ENCODE measurements around the gene PLEKHH1.
"Not testable (repeated sequence)": the region's sequence is repeated elsewhere in the genome, so short reads cannot be mapped to it uniquely, and the experiment has no call there.

PLEKHH1 gene

DNA sequence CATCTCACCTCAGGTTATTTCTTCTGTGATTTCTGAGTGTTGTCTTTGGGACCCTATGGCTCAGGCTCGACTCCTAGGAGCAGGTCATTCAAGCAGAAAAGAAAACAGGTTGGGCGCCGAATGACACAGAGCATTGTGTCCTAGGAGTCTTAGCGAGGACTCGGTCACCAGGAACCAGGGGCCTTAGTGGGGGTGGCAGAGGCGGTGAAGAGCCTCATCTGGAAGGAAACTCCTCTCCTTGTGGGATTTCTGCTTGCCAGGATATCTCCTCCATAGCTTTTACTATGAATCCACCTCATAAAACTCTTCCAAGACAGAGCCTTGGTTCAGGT, 630 bp downstream of the PLEKHH1 start:
- no peak for DNase-seq (ENCODE audit: low spot score)

DNA sequence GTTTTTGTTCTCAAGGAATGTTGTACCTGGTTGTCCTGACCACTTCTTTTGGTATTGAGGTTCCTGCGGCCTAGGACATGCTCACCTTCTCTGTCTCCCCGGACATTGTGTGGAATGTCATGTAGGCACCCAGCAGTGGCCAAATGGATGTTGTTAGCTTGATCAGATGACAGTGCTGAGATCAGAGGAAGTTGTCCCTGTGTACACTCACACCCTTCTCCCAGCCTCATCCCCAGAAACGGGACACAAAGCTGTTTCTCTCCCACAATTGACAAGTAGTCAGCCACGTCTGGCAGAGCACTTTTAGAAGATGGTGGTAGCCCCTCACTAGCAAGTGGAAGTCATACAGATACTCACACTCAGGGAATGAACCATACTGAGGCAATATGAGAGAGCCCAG, 3.0 kb downstream of the PLEKHH1 start:
- no peak for DNase-seq (ENCODE audit: low spot score)

DNA sequence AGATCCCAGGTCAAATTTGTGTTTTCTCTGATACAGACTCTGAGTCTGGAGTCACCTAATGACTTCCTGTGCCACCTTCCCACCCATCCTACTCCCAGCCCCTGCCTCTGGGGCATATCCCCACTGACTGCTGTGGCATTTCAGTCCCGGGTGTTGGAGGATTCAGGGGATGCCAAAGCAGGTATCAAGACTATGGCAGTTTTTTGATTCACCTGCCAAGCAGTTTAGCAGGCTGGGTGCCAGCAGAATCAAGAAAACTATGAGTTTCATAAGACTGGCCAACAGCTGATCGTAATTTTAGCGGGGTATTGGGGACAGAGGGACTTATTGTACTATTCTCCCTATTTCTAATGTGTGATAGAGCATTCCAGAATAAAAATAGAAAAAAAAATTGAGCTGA, 4.6 kb downstream of the PLEKHH1 start:
- no peak for DNase-seq (ENCODE audit: low spot score)

DNA sequence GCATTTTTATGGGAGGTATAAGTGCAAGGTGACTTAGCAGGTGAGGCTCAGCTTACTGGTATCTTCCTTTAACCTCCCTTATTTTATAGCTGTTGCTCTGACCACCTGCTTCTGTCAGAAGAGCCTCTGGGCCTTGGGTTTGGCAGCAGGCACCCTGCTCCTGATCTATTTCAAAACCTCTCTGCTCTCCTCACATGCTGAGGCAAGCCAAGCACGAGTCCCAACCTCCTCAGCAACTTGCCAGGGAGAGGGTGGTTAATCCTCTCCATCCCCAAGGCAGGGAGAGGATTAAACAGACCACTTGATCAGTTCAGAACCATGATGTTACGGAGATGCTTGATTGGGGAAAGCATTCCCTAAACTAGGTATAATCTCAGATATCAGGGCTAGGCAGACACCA, 5.4 kb downstream of the PLEKHH1 start:
- no peak for DNase-seq (ENCODE audit: low spot score)

DNA sequence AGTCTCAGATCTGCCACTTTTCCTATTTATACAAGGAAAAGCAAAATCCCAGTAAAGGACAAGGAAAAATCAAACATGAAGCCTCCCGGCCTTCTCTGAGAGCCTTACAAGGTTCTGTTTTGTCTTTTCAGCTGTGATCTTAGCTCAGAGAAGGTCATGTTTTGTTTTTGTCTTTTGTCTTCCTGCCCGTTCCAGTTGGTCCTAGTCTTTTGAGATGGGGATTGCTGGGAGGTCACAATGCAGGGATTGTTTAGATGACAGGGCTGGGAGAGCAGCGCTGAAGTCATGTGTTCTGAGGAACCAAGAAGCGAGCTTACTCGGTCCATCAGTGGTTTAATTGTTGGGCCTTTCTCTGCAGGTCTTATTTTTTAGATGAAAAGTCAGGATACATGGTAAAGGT, 6.0 kb downstream of the PLEKHH1 start:
- no peak for DNase-seq (ENCODE audit: low spot score)

DNA sequence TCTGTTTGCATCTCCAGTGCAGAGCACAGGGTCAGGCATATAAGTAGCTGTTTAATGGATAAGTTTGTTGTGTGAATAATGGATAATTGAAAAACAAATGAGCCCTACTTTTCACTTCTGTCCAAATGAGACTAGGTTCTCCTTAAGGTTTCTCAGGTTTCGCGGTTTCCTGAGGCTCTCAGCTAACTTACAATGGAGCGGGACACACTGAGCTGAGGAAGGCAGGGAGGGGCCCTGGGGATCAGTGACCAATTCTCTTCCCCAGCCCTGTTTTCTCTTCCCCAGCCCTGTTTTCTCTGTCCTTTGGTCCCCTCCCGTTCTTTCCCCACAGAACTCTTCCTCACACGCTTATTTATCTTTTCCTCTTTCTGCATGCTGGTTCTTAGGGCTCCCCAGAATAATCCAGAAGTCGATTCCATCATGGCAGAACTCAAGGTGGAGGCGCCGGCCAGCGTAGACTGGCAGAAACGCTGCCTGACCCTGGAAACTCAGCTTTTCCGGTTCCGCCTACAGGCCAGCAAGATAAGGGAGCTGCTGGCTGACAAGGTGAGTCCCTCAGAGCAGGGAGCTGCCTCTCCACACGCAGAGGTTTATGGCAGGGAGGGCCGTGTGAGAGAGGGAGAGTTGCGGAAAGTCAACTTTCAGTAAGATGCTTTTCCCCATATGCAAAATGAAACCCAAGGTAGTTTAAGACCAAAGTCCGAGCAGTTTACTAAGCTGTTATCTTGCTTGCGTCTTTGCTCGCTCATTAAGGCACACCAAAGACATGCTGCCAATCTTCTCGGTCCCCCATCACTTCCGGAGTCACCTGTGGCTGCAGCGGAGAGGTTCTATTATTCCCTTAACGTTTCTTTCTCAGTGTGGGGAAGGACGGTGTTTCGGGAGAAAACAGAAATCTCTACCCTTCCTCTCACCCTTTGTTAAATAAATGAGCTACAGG, 8.6 kb downstream of the PLEKHH1 start:
- no peak for DNase-seq (ENCODE audit: low spot score)

DNA sequence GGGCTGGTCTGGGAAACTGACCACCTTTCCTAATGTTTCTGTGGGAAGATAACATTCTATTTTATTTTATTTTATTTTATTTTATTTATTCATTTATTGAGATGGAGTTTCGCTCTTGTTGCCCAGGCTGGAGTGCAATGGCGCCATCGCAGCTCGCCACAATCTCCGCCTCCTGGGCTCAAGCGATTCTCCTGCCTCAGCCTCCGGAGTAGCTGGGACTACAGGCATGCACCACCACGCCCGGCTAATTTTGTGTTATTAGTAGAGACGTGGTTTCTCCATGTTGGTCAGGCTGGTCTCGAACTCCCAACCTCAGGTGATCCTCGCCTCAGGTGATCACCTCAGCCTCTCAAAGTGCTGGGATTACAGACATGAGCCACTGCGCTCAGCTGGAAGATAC, 9.5 kb downstream of the PLEKHH1 start:
- not testable (repeated sequence) for DNase-seq (ENCODE audit: low spot score)

DNA sequence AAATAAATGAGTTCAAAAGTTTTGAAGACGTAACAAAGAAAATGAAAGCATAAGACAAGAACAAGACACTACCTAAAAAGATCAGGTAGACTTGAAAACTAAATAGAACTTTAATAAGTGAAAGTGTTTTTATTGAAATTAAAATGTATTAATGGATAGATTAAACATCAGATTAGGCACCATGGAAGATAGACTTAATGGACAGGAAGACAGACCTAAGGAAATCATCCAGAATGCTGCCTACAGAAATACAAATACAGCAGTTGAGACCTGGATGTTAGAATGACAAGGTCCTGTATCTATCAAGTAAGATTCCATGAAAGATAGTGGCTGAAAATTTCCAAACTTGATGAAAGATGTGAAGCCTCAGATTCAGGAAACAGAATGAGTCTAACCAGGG, 11.5 kb downstream of the PLEKHH1 start:
- no peak for DNase-seq (ENCODE audit: low spot score)

DNA sequence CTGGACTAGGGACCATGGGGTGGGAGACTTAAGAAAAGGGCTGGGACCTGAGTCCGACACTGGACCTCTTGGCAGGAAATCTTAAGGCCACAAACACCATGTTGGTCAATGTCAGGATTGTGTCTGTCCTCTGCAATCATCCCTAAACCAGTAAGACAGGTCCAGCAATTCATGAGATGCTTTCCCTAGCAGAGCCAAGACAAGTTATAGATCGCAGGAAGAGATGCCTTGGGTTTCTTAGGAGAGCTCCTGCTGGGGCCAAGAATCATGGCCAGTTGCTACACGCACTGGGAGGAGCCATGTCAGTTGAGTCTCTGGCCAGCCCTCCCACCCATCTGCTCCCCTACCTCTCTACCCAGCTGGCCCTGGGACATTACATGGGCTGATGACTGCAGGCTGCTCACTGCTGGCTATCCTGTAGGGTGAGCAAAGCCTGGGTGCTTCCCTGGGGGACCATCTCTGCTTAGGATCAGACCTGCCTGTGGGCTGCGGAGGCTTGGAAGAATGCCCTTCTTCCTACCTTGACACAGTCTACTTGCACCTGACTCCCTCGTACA, 14.2 kb downstream of the PLEKHH1 start:
- no peak for DNase-seq (ENCODE audit: low spot score)

DNA sequence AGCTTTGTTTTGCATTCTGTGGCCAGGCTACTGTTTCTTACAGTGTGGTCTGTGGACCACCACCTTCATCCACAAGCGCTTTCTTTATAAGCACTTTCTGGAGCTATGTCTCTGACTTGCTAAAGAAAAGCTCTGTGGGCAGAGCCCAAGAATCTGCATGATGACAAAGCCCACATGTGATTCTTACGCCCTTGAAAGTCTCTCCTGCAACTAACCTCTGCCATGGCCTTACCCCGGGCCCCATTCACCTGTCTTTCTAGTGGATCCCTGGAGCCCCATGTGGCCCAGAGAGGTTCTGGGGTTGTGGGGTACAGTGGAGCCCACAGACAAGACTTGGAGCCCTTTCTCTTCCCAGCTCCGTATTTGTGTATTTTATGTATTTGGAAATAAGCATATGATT, 16.6 kb downstream of the PLEKHH1 start:
- no peak for DNase-seq (ENCODE audit: low spot score)

DNA sequence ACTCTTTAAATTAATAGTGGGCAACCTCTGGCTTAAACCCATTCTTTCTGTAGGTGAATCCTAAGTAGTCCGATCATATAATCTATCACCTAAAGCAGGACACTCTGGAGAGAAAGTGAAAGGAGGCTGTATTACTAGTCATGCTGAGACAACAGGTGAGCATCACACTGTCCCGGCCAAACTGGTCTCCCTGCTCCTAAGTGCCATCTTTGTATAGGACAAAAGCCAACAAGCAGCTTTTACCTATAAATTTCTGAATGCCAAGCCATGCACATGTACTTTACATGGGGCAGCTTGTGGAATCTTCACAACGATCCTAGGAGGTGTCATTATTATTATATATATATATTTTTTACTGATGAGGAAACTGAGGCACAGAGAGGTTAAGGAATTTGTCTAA, 18.0 kb downstream of the PLEKHH1 start:
- no peak for DNase-seq (ENCODE audit: low spot score)

DNA sequence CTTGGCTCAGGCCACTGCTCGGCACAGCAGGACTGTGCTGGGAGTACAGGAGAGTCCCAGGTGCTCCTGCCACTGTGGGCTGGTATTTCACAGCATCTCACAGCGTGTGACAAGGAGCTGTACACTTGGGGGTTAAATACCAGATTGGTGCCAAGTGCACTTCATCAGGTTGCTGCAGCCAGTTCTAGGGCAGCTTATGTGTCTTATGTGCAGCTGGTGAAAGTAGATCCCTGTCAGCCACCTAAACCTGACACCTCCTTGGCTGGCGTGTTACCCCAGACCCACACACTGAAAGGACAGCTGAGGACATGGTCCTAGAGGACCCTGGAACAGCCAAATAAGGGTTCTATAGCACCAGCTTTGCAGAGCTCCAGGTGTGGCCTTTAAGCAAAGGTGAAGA, 18.9 kb downstream of the PLEKHH1 start:
- DNase-seq (ENCODE audit: low spot score), result no peak

DNA sequence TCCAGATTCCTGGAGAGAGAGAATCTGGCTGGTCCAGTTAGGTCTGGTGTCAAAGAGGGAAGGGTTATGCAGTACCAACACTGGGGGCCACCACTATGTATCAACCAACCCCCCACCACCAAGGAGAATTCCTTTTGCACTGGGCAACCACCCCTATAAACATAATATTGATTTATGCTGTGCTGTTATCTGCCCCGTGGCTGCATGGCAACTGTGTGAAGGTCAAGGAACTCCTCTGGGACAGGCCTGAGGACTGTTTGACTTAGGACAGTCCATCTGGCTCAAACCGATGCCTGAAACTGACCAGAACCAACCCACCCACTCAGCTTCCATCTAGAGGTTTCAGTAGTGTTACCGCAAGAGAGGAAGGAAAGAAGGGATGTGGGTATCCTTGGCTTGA, 20.5 kb downstream of the PLEKHH1 start:
- no peak for DNase-seq (ENCODE audit: low spot score)

DNA sequence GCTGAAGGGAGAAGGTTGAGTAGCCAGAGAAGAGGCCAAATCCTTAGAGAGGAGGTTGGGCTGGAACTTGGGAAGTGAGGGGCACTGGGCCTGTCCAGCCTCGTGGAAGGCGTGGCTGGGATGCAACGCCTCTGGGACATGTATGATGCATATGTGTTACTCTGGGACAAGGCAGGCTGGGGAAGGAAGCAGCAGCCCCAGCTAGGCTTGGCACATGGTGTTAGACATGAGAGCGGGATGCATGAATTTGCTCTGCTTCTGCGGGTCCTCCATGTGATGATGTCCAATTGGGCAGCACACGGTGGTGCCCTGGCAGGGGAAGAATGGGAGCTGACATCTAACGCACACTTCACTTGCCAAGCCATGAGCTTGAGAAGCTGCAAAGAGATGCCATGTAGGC, 21.3 kb downstream of the PLEKHH1 start:
- DNase-seq (ENCODE audit: low spot score), result no peak

DNA sequence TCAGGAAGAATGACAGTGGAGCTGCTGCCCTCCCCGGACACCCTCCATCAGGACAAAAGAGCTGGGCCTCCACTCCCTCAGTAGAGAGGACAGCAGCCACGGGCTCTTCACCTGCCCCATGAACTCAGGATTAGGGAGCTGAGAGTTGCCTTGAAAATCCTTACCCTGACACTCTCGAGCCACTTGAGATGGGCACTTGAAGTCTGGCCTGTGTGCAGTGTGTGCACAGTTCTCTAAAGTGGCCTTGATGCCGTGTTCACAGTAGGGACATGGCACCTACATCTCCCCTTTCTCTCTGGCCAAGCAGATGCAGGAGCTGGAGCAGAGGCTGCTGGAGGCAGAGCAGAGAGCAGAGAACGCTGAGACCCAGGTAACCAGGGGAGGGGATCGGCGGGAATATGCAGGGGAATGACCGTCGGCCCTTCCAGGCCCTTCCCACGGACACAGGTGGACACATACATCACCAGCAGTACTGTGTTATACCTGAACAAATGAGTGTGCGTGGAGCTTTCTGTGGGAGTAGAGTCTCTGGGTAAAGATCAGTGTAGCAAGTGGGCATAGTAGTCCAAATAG, 22.5 kb downstream of the PLEKHH1 start:
- DNase-seq (ENCODE audit: low spot score), result no peak

DNA sequence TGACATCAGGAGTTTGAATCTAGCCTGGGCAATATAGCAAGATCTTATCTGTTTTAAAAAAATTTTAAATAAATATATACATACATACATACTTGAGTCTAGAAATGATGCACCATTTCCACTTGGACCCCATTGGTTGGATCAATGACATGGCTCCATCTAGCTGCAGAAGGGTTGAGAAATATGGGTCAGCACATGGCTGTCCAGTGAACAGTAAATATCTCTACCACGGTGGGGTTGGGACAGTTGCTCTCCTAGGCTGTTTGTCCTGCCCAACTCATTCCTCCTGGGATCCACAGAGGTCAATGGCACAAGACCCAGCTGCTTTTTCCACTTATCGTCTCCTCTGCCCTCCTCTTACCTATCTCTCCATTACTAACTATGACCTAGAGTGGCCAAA, 23.6 kb downstream of the PLEKHH1 start:
- no peak for DNase-seq (ENCODE audit: low spot score)

DNA sequence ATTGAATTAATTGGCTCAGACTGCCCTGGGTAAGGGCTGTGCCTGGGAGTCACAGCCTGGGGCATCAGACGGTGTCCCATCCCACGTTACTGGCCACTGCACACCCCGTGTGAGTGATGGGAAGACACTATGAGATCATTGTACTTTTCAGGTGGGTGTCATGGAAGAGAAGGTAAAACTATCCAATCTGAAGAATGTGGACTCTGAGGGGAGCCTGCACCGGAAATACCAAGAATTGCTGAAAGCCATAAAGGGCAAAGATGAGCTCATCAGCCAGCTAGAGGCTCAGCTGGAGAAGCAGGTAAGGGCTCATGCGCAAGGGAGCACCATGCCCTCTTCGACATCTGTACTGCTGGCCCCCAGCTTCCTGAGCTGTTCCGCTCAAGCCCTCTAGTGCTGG, 24.0 kb downstream of the PLEKHH1 start:
- DNase-seq (ENCODE audit: low spot score), result no peak

DNA sequence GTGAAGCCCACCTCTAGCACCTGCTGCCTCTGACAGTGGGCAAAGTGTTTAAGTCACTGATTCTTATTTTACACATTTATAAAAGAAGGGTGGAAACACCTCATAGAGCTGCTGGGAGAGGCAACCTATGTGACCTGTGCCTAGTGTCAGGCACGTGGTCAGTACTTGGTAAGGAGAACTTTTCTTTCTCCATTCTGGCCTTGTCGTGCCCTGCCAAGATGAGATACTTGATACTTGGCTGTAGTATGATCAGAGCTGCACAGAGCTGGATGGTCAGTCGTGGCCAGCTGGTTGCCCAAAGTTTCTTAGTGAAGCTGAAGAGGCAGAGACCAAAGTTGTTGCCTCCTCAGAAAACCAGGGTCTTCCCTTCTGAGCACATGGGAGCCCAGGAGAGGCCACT, 24.6 kb downstream of the PLEKHH1 start:
- no peak for DNase-seq (ENCODE audit: low spot score)

DNA sequence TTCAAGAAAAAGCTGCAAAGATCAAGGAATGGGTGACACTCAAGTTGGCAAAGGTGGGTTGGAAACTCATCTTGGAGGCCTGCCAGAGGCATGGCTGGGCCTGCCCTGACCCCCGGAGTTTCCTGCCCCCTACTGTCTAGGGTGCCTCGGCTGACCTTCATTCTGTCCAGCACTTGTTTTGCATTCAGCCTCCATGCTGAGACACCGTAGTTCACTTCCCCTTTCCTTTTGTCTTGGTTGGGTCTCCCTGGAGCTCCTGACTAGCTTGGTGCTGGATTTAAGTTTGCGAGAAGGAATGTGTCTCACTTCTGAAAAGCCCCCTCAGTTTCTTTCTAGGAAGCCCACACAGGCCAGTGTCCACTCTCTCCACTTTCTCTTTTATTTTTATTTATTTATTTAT, 26.5 kb downstream of the PLEKHH1 start:
- DNase-seq (ENCODE audit: low spot score), result no peak

DNA sequence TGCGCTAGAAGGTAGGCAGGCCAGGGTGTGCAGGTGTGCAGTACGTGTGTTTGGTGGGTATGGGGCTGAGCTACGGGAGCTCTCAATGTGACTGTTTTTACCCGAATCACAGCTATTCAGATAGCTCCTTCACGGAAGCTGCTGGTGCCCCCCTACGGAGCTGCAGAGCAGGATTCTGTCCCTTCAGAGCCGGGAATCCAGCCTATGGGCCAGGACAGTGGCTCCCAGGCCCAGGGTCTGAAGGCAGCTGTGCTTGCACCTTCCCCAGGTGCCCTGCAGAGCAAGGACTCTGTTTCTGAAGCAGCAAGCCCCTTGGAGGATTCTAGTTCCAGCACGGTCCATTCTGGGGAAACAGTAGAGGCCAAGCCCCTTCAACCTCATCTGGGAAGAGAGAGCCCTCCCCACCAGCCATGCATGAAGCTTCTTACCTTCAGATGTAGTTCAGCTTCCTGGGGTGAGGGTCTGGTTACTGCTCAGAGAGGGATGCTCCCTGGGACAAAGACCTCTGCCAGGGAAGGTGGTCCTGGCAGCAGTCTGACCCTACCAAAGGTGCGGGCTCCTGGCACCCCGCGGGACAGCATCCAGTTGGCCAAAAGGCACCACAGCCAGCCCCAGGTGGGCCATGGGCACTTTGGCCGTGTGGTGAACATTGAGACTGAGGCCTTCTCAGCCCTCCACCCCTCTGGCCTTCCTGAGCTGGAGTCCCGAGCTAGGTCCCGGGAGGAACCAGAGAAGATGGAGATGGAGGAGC, 29.1 kb downstream of the PLEKHH1 start:
- DNase-seq (ENCODE audit: low spot score), result no peak

DNA sequence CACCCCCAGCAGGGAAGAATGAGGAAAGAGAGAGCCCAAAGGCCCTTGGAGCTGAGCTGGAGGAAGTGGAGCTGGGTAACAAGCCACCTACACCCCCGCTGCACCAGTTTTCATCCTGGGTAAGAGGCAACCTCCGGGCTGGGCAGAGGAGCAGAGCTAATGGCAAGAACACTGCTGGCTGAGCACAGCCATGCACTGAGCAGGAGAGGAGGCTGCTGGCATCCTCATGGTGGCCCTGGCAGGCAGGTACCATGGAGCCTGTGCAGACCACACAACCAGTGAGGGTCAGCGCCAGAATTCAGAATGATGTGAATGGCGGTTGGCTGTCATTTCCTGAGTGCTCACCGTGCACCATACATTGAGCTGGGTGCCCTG, 29.7 kb downstream of the PLEKHH1 start:
- DNase-seq (ENCODE audit: low spot score), result no peak

DNA sequence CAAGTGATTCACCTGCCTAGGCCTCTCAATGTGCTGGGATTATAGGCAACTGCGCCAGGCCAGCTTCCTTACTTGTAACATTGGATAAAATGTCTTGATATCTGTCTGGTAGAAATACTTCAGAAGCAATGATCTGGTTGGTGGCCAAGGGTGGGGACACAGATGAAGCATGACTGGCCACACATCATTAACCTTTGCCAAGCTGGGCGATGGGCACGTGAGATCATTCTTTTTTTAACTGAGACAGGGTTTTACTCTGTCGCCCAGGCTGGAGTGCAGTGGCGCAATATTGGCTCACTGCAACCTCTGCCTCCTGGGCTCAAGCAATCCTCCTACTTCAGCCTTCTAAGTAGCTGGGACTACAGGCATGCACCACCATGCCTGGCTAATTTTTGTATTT, 31.1 kb downstream of the PLEKHH1 start:
- no peak for DNase-seq (ENCODE audit: low spot score)

DNA sequence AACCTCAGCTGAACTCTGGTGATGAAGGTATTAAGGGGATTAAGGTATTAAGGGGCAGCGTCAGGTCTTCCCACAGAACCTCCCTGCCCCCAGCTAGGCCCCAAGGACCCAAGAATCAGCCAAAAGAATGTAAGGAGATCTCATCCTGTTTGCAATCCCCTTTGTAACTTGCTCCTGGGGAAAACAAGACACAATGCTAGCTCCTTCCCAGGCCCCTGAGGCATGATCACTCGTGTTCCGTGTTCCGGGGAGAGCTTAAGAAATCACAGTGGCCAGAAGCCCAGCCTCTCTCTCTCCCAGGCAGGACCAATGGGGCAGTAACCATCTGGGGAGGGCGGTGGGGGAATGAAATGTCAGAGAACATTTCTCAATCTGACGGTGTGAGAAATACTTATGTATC, 33.8 kb downstream of the PLEKHH1 start:
- DNase-seq (ENCODE audit: low spot score), result peak; percentile 60
